GM10266 (cell line): ENCODE measurements around the gene MAP3K13.

Source experiments
- DNase-seq: peaks from one replicate; pipeline ENCODE4 v3.0.0; 2012; ENCODE audit errors: extremely low spot score
- TF ChIP-seq, protein P1 (sequence below): IDR thresholded peaks from 2 replicates; pipeline ENCODE4 v1.5.1; 2012; ENCODE audit warnings: mild to moderate bottlenecking, low read depth; ENCODE audit not compliant: control insufficient read depth, insufficient read depth; ENCODE audit errors: missing control alignments

Gene MAP3K13

DNA sequence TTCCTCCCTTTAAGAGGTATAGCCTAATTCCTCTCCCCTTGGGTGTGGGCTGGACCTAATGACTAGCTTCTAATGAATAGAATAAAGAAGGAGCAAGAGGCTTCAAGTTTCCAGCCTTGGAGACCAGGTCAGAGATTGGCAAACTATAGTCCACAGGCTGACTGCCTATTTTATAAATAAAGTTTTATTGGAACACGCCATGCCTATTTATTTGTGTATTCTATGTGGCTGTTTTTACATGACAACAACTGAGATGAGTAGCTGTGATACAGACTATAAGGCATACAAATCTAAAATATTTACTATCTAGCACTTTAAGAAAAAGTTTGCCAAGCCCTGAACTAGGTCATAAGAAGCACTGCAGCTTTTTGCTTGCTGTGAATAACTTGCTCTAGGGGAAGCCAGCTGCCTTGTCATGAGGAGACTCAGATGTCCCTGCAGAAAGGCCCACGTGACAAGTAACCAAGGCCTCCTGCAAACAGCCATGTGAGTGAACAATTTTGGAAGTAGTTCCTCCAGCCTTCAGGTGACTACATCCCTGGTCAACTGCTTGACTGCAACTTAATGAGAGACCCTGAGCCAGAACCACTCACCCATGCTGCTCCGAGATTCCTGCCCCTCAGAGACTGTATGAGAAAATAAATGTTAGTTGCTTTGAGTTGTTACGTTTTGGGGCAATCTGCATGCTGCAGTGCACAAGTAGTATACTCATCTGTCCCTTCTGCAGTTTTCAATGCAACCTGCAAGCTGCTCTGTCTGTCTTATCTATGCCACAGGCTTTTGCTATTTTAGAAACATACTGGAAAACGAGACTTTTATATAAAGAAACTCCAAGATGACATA, 21.1 kb upstream of the MAP3K13 start:
- no peak for DNase-seq
- TF ChIP-seq, protein P1, sequence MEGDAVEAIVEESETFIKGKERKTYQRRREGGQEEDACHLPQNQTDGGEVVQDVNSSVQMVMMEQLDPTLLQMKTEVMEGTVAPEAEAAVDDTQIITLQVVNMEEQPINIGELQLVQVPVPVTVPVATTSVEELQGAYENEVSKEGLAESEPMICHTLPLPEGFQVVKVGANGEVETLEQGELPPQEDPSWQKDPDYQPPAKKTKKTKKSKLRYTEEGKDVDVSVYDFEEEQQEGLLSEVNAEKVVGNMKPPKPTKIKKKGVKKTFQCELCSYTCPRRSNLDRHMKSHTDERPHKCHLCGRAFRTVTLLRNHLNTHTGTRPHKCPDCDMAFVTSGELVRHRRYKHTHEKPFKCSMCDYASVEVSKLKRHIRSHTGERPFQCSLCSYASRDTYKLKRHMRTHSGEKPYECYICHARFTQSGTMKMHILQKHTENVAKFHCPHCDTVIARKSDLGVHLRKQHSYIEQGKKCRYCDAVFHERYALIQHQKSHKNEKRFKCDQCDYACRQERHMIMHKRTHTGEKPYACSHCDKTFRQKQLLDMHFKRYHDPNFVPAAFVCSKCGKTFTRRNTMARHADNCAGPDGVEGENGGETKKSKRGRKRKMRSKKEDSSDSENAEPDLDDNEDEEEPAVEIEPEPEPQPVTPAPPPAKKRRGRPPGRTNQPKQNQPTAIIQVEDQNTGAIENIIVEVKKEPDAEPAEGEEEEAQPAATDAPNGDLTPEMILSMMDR: no peak

DNA sequence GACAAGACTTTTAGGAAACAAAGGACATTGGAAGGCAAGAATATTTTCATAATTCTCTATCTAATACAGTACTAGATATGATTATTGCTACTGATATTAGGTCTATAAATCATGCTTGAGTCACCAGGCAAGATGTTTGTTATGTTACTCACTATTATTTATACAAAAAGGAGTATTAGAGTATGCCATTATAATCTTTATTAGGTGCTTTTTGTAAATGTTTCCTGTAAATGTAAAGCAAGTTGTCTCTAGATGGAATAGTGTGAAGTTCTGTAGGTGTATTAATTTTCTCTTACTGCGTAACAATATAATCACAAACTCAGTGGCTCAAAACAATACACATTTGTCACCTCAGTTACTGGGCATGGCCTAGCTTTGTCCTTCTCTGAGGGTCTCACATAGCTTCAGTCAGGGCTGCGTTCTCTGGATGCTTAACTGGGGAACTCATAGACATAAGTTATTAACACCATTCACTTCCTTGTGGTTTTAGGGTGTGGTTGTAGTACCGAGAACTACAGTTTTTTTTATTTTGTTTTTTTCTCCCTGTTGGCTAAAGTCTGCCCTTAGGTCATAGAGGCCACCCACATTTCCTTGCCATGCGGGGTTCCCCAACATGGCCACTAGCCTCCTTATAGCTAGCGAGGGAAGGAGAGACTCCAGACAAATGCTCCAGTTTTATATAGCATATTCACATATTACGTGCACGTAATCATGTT, 20.3 kb upstream of the MAP3K13 start:
- no peak for DNase-seq
- TF ChIP-seq, protein P1: no peak

- TF ChIP-seq, protein P1: no peak
- DNase-seq: no peak
Observed at GRCh38 chr3:185347399-185347798, 15.5 kb upstream of the MAP3K13 start.

- TF ChIP-seq, protein P1: no peak
Observed at GRCh38 chr3:185350841-185351240, 12.1 kb upstream of the MAP3K13 start.

GRCh38 chr3:185351396-185351795, 11.5 kb upstream of the MAP3K13 start:
- TF ChIP-seq, protein P1: no peak
- DNase-seq: no peak

More at GRCh38 chr3:185350841-185351240, 12.1 kb upstream of the MAP3K13 start:
- no peak for DNase-seq

GRCh38 chr3:185353225-185353624, 9.7 kb upstream of the MAP3K13 start:
- DNase-seq: no peak
- TF ChIP-seq, protein P1: no peak

- TF ChIP-seq, protein P1: peak; percentile 89
- DNase-seq: peak; percentile 76
Observed at GRCh38 chr3:185353823-185354614, 8.9 kb upstream of the MAP3K13 start.
